Cardiac fibroblast (primary cell): ENCODE data around the gene WSCD1.

Experiments
- DNase-seq, 2 donors: peaks; one replicate each; pipeline versions ENCODE4 v3.0.0 to v3.0.0-alpha.2; 2010; ENCODE audit warnings: low read depth in 2 of 2
- H3K4me3 ChIP-seq, 2 donors: replicated peaks in 1 of 2; 1 replicate in 1 of 2; 2 replicates in 1 of 2; pipeline ENCODE4 v1.5.1; 2011; ENCODE audit warnings: low read depth in 2 of 2, low read length in 2 of 2, mild to moderate bottlenecking in 2 of 2, moderate library complexity in 1 of 2
- TF ChIP-seq, protein P1 (sequence below): IDR thresholded peaks from one replicate; pipeline ENCODE4 v1.5.1; 2011; ENCODE audit warnings: low read depth, mild to moderate bottlenecking, low read length, inconsistent platforms

The WSCD1 gene

DNA sequence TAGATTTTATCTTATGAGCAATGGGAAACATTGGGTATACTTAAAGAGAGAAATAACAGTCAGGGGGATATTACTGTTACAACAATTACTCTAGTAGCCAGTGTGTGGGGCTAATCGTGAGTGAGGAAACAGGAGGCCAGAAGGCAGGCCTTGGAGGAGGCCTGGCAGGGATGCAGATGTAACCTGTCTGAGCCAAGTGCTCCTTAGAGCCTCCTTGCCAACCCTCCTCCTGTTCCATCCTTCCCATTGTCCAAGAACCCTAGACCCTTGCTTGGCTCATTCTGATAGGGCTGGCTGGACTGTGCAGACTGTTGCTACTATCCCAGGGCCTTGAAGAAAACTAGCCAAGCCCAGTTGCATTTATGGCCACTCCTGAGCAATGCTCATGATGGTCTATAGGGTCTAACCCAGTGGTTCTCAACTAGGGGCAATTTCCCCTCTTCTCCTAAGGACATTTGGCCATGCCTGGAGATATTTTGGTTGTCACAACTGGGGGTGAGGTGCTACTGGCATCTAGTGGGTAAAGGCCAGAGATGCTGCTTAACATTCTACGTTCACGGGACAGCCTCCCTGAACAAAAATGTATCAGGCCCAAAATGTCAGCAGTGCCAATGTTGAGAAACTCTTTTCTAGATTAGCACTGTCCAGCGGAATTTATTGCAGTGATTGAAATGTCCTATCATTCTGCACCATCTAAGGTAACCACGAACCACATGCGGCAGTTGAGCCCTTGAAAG, 24.4 kb upstream of the WSCD1 start:
- H3K4me3 ChIP-seq: no peak overlapping the region
- DNase-seq: no peak
- TF ChIP-seq, protein P1, sequence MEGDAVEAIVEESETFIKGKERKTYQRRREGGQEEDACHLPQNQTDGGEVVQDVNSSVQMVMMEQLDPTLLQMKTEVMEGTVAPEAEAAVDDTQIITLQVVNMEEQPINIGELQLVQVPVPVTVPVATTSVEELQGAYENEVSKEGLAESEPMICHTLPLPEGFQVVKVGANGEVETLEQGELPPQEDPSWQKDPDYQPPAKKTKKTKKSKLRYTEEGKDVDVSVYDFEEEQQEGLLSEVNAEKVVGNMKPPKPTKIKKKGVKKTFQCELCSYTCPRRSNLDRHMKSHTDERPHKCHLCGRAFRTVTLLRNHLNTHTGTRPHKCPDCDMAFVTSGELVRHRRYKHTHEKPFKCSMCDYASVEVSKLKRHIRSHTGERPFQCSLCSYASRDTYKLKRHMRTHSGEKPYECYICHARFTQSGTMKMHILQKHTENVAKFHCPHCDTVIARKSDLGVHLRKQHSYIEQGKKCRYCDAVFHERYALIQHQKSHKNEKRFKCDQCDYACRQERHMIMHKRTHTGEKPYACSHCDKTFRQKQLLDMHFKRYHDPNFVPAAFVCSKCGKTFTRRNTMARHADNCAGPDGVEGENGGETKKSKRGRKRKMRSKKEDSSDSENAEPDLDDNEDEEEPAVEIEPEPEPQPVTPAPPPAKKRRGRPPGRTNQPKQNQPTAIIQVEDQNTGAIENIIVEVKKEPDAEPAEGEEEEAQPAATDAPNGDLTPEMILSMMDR: no peak

DNA sequence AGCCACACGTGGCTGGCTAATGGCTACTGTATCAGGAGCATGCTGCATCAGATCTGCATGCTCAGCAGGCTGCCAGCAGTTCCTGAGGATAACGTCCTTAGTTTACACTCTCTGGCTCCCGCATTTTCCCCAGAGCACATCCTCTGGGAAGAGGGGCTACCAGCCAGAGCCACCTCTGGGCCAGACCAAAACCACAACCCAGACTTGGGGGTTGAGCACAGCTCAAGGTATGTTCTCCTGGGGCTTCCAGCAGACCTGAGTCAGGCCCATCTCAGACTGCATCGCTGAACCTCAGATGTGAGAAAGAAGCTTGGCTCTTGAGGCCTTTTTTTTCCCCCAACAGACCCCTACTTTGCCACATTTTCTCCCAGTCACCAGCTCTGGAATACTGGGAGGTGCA, 23.7 kb upstream of the WSCD1 start:
- H3K4me3 ChIP-seq: no peak overlapping the region
- no peak for DNase-seq
- TF ChIP-seq, protein P1: no peak

DNA sequence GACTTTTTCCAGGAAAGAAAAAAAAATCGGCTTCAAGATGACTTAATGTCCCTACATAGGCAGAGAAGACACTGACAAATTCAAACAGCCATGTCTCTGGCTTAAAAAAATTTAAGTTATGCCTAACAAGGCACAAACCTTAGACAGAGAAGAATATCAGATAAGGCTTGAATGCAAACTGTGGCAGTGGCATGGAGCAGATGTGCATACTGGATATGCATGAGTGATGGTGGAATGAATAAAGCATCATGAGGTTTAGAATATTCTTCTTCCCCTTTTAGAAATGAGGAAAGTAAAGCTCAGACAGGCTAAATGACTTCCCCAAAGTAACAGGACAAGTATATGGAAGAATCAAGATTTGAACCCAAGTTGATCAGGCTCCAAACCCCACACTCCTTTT, 23.2 kb upstream of the WSCD1 start:
- H3K4me3 ChIP-seq: no peak overlapping the region
- DNase-seq: no peak
- TF ChIP-seq, protein P1: no peak

DNA sequence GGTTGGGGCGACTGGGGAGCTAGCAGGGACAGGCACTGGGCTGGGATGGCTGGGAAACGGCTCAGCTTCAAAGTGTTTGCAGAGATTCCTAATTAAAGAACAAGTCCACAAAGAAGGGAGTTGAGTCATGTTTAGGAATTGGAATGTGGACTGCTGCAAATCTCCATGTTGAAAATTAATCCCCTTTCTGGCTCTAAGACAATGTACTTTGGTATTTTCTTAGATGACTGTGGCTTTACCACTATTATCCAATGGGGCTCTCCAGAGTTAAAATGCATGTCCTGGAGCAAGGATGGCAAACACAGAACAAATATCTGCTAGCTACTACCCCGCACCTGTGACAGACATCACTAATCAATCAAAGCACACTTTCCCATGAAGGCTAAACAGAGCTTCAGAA, 22.2 kb upstream of the WSCD1 start:
- no peak overlapping the region for H3K4me3 ChIP-seq
- TF ChIP-seq, protein P1: no peak
- no peak for DNase-seq

DNA sequence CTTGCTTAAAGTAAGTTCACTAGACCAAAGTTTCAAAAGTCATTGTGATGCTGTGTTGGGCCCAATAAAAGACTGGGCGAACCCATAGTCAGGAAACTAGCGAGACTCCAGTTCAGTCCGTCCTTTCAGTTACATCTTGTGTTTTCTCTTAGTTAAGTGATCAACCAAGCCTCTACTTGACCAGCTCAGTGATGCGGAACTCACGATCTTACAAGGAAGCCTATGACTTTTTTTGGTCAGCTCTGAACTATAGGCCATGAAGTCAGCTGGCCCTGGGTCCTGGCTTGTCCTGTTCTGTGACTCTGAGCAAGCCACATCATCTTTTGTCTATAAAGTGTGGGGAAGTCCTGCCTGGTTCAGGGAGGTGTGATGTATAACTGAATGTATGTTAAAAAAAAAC, 21.7 kb upstream of the WSCD1 start:
- TF ChIP-seq, protein P1: no peak
- DNase-seq: no peak
- no peak overlapping the region for H3K4me3 ChIP-seq

DNA sequence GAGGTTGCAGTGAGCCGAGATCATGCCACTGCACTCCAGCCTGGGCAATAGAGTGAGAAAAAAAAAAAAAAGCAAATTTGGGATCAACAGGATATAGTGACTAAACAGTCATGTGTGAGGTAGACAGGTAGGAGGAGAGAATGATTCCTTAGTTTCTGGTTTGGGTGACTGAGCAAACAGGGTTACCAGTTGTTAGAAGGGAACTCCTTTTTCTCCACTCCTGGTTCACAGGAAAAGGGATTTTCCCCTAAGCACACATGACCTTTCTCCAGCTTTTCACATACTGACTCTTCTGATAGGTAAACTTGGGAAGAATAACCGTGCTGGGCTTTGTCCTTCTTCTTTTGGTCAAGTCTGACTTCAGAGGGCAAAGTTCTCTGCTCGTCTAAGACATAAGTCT, 17.3 kb upstream of the WSCD1 start:
- TF ChIP-seq, protein P1: no peak
- DNase-seq: no peak

DNA sequence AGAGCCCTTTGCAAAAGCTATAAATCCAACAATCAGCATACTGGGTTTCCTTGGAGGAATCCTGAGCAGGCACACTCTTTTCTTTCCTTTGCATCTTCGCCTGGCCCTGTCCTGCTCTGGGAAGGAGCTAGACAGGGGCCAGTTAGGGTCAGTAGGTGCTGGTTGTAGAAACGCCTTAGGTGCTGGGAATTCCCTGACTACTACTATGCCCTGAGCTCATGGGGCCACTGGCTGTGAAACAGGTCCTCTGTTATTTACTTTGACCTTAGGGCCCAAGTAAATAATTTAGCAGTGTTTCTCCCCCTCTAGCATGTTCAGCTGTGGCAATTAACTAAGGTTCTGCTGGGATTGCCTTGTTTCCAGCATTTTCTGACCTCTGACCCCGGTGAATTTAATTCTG, 15.8 kb upstream of the WSCD1 start:
- H3K4me3 ChIP-seq: no peak overlapping the region
- TF ChIP-seq, protein P1: no peak
- no peak for DNase-seq

More for the DNA sequence above, 17.3 kb upstream of the WSCD1 start:
- no peak overlapping the region for H3K4me3 ChIP-seq
